ENCODE results near the gene TACR1. TPM values are rescaled to one million over a fixed set of nuclear protein-coding genes. Genes with fewer than 3 reads are reported as not detected.
"Not testable (repeated sequence)": the region's sequence is repeated elsewhere in the genome, so short reads cannot be mapped to it uniquely, and the experiment has no call there.

The TACR1 gene
- total RNA-seq, 4 donors from 2014 or later, result 0.14 to 10.1 (median 0.18) TPM

GRCh38 chr2:75221862-75222261 is 22.5 kb upstream of the TACR1 start:
- H3K9me3 ChIP-seq, result no peaks in the 10 kb centered on the region
- intact Hi-C loops (cut with DNase I; ENCODE audit: low total_unique reads), result no loop called here
- TF ChIP-seq EP300 (IDR thresholded peaks at IDR 0.05; ENCODE audit: low read depth) (no peak), POLR2AphosphoS5 (IDR thresholded peaks at IDR 0.05) (no peak), CTCF (IDR thresholded peaks at IDR 0.05) (no peak), POLR2A (IDR thresholded peaks at IDR 0.05) (no peak)
- no peaks in the 10 kb centered on the region for H3K27me3 ChIP-seq
- in situ Hi-C loops (cut with MboI; ENCODE audit: low pct_ligation_motif_present in 1 of 4, low pct_unique_long_range_greater_than_20kb in 1 of 4, low sequenced_read_pairs in 3 of 4), result no loop called here
- H3K4me3 ChIP-seq, result no peak overlapping the region
- no peaks in the 10 kb centered on the region for H3K4me1 ChIP-seq
- H3K27ac ChIP-seq, result no peak overlapping the region
- 95 to 100% methylated on average over 2 to 3 of the region's 3 CpGs for WGBS, 2 donors (ENCODE audit: low coverage in 1 of 2)
- DNase-seq, result no peak
- H3K36me3 ChIP-seq, result no peaks in the 10 kb centered on the region

- in situ Hi-C loops (cut with MboI; ENCODE audit: low pct_ligation_motif_present in 1 of 4, low pct_unique_long_range_greater_than_20kb in 1 of 4, low sequenced_read_pairs in 3 of 4); intact Hi-C loops (cut with DNase I; ENCODE audit: low total_unique reads); H3K4me3 ChIP-seq; H3K27ac ChIP-seq; H3K36me3 ChIP-seq; DNase-seq; H3K4me1 ChIP-seq; H3K27me3 ChIP-seq; H3K9me3 ChIP-seq: not testable (repeated sequence)
- 78 to 80% methylated on average over 1 to 4 of the region's 4 CpGs for WGBS, 2 donors (ENCODE audit: low coverage in 1 of 2)
Measured at GRCh38 chr2:75219213-75219612, 19.9 kb upstream of the TACR1 start.

GRCh38 chr2:75211266-75211770 is 12.0 kb upstream of the TACR1 start:
- in situ Hi-C loops (cut with MboI; ENCODE audit: low pct_ligation_motif_present in 1 of 4, low pct_unique_long_range_greater_than_20kb in 1 of 4, low sequenced_read_pairs in 3 of 4) (no loop called here), intact Hi-C loops (cut with DNase I; ENCODE audit: low total_unique reads) (no loop called here)
- no peak for DNase-seq
- no peak for TF ChIP-seq POLR2A (IDR thresholded peaks at IDR 0.05)
- H3K9me3 ChIP-seq, result no peaks in the 10 kb centered on the region
- no peak overlapping the region for H3K4me3 ChIP-seq
- H3K4me1 ChIP-seq, result no peaks in the 10 kb centered on the region
- H3K27me3 ChIP-seq, result no peaks in the 10 kb centered on the region
- H3K36me3 ChIP-seq, result no peaks in the 10 kb centered on the region
- 44 to 56% methylated on average over 1 of the region's 1 CpG for WGBS, 2 donors (ENCODE audit: low coverage in 1 of 2)
- no peak overlapping the region for H3K27ac ChIP-seq

GRCh38 chr2:75210409-75210808 is 11.1 kb upstream of the TACR1 start:
- no peaks in the 10 kb centered on the region for H3K27me3 ChIP-seq
- no peak overlapping the region for H3K27ac ChIP-seq
- 97% methylated on average over 3 of the region's 3 CpGs; no CpG with 5 or more reads in 1 of the 2 donors for WGBS, 2 donors (ENCODE audit: low coverage in 1 of 2)
- intact Hi-C loops (cut with DNase I; ENCODE audit: low total_unique reads), result no loop called here
- in situ Hi-C loops (cut with MboI; ENCODE audit: low pct_ligation_motif_present in 1 of 4, low pct_unique_long_range_greater_than_20kb in 1 of 4, low sequenced_read_pairs in 3 of 4), result no loop called here
- H3K36me3 ChIP-seq, result no peaks in the 10 kb centered on the region
- no peaks in the 10 kb centered on the region for H3K4me1 ChIP-seq
- no peak overlapping the region for H3K4me3 ChIP-seq
- H3K9me3 ChIP-seq, result no peaks in the 10 kb centered on the region
- no peak for DNase-seq
- no peak for TF ChIP-seq EP300 (IDR thresholded peaks at IDR 0.05; ENCODE audit: low read depth)
- TF ChIP-seq CTCF (IDR thresholded peaks at IDR 0.05), result no peak
- no peak for TF ChIP-seq POLR2A (IDR thresholded peaks at IDR 0.05)
- no peak for TF ChIP-seq POLR2AphosphoS5 (IDR thresholded peaks at IDR 0.05)

GRCh38 chr2:75208738-75209137 is 9.4 kb upstream of the TACR1 start:
- no peak overlapping the region for H3K4me3 ChIP-seq
- 81% methylated on average over 6 of the region's 6 CpGs for WGBS, 2 donors (ENCODE audit: low coverage in 1 of 2)
- TF ChIP-seq POLR2AphosphoS5 (IDR thresholded peaks at IDR 0.05) (no peak), EP300 (IDR thresholded peaks at IDR 0.05; ENCODE audit: low read depth) (no peak), POLR2A (IDR thresholded peaks at IDR 0.05) (no peak), CTCF (IDR thresholded peaks at IDR 0.05) (no peak)
- no peaks in the 10 kb centered on the region for H3K36me3 ChIP-seq
- H3K27me3 ChIP-seq, result no peaks in the 10 kb centered on the region
- intact Hi-C loops (cut with DNase I; ENCODE audit: low total_unique reads), result no loop called here
- DNase-seq, result no peak
- H3K4me1 ChIP-seq, result no peaks in the 10 kb centered on the region
- in situ Hi-C loops (cut with MboI; ENCODE audit: low pct_ligation_motif_present in 1 of 4, low pct_unique_long_range_greater_than_20kb in 1 of 4, low sequenced_read_pairs in 3 of 4), result no loop called here
- H3K9me3 ChIP-seq, result no peaks in the 10 kb centered on the region
- H3K27ac ChIP-seq, result no peak overlapping the region
